Mammary epithelial cell (primary cell): ENCODE measurements around the gene HS3ST3A1.

Source experiments
- EZH2 ChIP-seq: IDR thresholded peaks from 2 replicates; pipeline ENCODE4 v1.6.1; 2012; ENCODE audit warnings: low read length, inconsistent platforms, borderline replicate concordance
- TF ChIP-seq, protein P1 (sequence below), 2 donors: IDR thresholded peaks in 1 of 2; conservative IDR thresholded peaks in 1 of 2; 2 replicates each; pipeline ENCODE4 v1.5.1; 2011 to 2012; ENCODE audit warnings: inconsistent platforms in 2 of 2, low read length in 2 of 2, mild to moderate bottlenecking in 2 of 2, control low read depth in 1 of 2, low read depth in 1 of 2; ENCODE audit not compliant: insufficient read depth in 1 of 2; ENCODE audit errors: extremely low read depth in 1 of 2

- no peak for TF ChIP-seq EZH2
- TF ChIP-seq, protein P1, sequence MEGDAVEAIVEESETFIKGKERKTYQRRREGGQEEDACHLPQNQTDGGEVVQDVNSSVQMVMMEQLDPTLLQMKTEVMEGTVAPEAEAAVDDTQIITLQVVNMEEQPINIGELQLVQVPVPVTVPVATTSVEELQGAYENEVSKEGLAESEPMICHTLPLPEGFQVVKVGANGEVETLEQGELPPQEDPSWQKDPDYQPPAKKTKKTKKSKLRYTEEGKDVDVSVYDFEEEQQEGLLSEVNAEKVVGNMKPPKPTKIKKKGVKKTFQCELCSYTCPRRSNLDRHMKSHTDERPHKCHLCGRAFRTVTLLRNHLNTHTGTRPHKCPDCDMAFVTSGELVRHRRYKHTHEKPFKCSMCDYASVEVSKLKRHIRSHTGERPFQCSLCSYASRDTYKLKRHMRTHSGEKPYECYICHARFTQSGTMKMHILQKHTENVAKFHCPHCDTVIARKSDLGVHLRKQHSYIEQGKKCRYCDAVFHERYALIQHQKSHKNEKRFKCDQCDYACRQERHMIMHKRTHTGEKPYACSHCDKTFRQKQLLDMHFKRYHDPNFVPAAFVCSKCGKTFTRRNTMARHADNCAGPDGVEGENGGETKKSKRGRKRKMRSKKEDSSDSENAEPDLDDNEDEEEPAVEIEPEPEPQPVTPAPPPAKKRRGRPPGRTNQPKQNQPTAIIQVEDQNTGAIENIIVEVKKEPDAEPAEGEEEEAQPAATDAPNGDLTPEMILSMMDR (conservative IDR thresholded peaks at IDR 0.05 in 1 of 2, IDR thresholded peaks at IDR 0.05 in 1 of 2; ENCODE audit: extremely low read depth in 1 of 2, insufficient read depth in 1 of 2, low read depth in 1 of 2, low read length in 2 of 2) = no peak
These were observed 99.5 kb downstream of the HS3ST3A1 start for GRCh38 chr17:13502263-13502662.
